ENCODE data around the gene RGPD8. TPM values are rescaled to one million over a fixed set of nuclear protein-coding genes. Genes with fewer than 3 reads are reported as not detected.
"Not testable (repeated sequence)": the region's sequence is repeated elsewhere in the genome, so short reads cannot be mapped to it uniquely, and the experiment has no call there.

The RGPD8 gene
- polyA plus RNA-seq, 5 donors = 1.7 to 5.6 (median 4.0) TPM

GRCh38 chr2:112435716-112436431 lies 2.4 kb upstream of the RGPD8 start:
- DNase-seq = not testable (repeated sequence)

GRCh38 chr2:112434890-112435715 lies 1.7 kb upstream of the RGPD8 start:
- DNase-seq = not testable (repeated sequence)

DNA sequence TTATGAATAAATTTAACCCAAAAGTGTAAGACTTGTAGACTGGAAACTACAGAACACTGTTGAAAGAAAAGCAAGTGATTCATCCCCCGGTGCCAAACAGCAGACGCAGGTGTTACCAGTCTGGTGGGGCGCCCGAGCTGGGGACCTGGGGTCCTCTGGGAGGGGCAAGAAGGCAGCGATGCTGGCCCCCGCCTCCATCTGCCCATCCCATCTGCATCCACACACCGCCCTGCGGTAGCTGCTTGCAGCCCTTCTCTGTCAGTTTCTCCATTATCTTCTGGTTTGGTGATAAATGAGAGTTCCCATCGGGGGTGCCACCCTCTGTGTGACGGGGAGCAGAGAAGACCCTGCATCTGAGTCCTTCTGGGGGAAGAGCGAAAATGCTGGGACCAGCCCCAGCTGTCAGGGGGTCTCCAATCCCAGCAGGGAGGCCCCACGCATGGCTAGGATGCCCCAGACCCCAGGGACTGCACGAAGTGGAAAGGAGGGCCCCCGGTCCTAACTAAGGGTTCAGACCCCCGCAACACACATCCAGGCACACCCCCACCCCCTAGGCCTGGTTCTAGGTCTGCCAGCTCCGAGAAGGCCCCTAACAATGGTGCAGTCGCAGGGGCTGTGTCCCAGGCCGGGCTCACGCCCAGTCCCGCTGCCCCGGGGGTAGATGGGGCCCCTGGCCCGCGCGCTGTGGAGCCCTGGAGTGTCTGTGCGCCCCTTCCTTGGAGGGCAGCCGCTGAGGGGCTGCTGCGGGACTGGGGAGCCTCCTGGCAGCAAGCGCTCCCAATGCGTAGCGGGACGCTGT lies 686 bp upstream of the RGPD8 start:
- no peak for DNase-seq

- DNase-seq = not testable (repeated sequence)
Observed at GRCh38 chr2:112432735-112433479, 538 bp downstream of the RGPD8 start.

DNA sequence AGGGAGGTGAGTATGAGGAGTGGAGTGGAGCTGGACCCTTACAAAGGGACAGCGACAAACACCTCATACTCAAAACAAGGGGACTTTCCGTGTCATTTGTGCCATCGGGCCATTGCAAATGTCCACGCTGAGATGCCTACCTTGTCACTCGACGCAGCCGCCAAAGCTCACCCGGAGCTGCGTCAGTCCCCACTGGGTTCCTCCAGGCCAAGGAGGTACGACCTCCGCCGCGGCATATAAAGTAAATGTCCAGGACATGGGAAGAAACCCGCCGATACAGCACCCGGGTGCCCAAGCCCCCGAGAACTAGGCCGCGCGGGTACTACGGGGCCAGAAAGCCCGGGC lies 1.1 kb downstream of the RGPD8 start:
- DNase-seq = not testable (repeated sequence)

GRCh38 chr2:112431587-112432295 lies 1.7 kb downstream of the RGPD8 start:
- not testable (repeated sequence) for DNase-seq

DNA sequence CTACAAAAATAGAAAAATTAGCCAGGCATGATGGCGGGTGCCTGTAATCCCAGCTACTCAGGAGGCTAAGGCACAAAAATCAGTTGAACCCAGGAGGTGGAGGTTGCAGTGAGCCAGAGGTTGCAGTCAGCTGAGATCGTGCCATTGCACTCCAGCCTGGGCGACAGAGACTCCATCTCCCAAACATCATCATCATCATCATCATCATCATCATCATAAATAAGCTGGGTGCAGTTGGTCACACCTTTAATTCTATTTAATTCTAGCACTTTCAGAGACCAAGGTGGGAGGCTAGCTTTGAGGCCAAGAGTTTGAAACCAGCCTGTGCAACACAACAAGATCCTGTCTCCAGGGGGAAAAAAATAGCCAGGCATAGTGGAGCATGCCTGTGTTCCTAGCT lies 8.9 kb downstream of the RGPD8 start:
- not testable (repeated sequence) for DNase-seq

- not testable (repeated sequence) for DNase-seq
Observed at GRCh38 chr2:112416860-112417259, 16.6 kb downstream of the RGPD8 start.

- not testable (repeated sequence) for DNase-seq
Observed at GRCh38 chr2:112360055-112360454, 73.4 kb downstream of the RGPD8 start.

- not testable (repeated sequence) for DNase-seq
Observed at GRCh38 chr2:112354335-112354734, 79.1 kb downstream of the RGPD8 start.

DNA sequence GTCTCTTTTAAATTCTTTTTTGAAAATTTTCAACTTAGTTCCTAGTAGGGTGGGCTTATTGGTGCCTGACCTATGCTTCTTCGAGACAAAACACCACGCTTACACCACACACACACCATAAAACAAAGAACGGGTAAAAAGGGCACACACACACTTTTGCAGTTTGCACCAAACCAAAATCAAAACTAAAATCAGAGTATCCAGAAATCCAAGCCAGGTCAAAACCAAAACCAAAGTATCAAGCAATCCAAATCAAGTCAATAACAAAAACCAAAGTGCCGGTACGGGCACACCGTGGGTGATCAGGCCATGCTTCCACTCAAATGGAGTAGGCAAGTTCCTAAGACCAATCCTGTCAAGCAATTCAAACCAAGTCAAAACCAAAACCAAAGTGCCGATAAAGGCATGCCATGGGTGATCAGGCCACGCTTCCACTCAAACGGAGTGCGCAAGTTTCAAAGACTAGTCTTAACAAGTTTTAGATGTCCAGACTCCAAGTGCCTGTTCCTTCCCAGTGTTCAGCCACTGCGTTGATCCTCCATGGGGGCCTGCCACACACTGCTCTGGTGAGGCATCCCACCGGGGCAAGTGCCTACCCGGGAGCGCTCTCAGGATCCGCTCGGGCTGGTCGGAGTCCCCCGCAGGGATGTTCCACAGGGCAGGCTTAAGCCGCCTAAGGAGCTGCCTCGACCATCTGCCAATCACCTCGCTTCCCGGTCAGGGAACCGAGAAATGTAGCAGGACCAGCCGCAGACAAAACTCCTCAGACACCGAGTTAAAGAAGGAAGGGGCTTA lies 80.4 kb downstream of the RGPD8 start:
- DNase-seq = not testable (repeated sequence)

GRCh38 chr2:112352292-112352691 lies 81.2 kb downstream of the RGPD8 start:
- DNase-seq = not testable (repeated sequence)

- no peak for DNase-seq
Observed at GRCh38 chr2:112345030-112346027, 88.1 kb downstream of the RGPD8 start.

- no peak for DNase-seq
Observed at GRCh38 chr2:112343827-112344585, 89.4 kb downstream of the RGPD8 start.

DNA sequence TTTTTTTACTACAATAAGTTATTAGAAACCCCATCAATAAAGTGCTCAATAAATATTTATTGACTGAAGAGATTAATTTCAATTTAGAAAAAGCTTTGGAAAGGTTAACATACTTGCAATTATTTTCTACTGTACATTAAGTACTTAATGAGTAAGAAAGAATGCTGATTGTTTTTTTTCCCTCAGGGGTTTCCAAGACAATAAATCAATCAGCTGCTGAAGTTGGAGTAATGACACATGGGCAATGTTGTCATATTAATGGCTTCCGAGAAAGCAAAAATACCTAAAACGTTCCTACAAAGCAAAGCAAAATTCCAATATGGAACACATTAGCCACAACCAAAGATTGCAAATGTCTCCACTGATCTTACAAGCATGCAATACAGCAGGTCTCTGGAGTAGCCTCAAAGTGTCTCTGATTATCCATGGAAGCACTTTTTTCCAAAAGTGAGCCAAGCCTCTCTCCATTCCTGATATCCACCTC lies 91.3 kb downstream of the RGPD8 start:
- no peak for DNase-seq

GRCh38 chr2:112340475-112341267 lies 92.8 kb downstream of the RGPD8 start:
- DNase-seq = no peak

- DNase-seq = no peak
Observed at GRCh38 chr2:112339986-112340385, 93.5 kb downstream of the RGPD8 start.

All from right lung (tissue), 5 donors.